GM21367 (cell line): ENCODE results near the gene ZNF783.
"Not testable (repeated sequence)": the region's sequence is repeated elsewhere in the genome, so short reads cannot be mapped to it uniquely, and the experiment has no call there.

Source experiments
- ATAC-seq: cut with Tn5 transposase; IDR thresholded peaks from one replicate; pipeline ENCODE4 v1.9.1; 2021; ENCODE audit not compliant: unreplicated experiment

Gene ZNF783

GRCh38 chr7:149261829-149262617 is at the start of gene ZNF783:
Gene ZNF783 (plus strand): TSS chr7:149262196. CDS start chr7:149262334, 138 bp downstream.
- peak; percentile 81 for ATAC-seq

- no peak for ATAC-seq
These were observed 47.8 kb upstream of the ZNF783 start for GRCh38 chr7:149214020-149214720.

- no peak for ATAC-seq
These were observed 45.6 kb upstream of the ZNF783 start for GRCh38 chr7:149216402-149216801.

- ATAC-seq: no peak
These were observed 44.4 kb upstream of the ZNF783 start for GRCh38 chr7:149217570-149217969.

GRCh38 chr7:149218469-149219420 is 43.3 kb upstream of the ZNF783 start:
- ATAC-seq: no peak

GRCh38 chr7:149220534-149220933 is 41.5 kb upstream of the ZNF783 start:
- no peak for ATAC-seq

- no peak for ATAC-seq
These were observed 38.8 kb upstream of the ZNF783 start for GRCh38 chr7:149223176-149223575.

GRCh38 chr7:149223761-149224160 is 38.2 kb upstream of the ZNF783 start:
- no peak for ATAC-seq

GRCh38 chr7:149224352-149224751 is 37.6 kb upstream of the ZNF783 start:
- ATAC-seq: no peak

- no peak for ATAC-seq
These were observed 36.9 kb upstream of the ZNF783 start for GRCh38 chr7:149225106-149225505.

GRCh38 chr7:149225656-149226055 is 36.3 kb upstream of the ZNF783 start:
- ATAC-seq: no peak

- not testable (repeated sequence) for ATAC-seq
These were observed 35.6 kb upstream of the ZNF783 start for GRCh38 chr7:149226366-149226765.

- ATAC-seq: no peak
These were observed 35.0 kb upstream of the ZNF783 start for GRCh38 chr7:149226840-149227494.

GRCh38 chr7:149228831-149229471 is 33.0 kb upstream of the ZNF783 start:
- ATAC-seq: no peak

GRCh38 chr7:149229526-149229925 is 32.5 kb upstream of the ZNF783 start:
- no peak for ATAC-seq

- ATAC-seq: no peak
These were observed 29.6 kb upstream of the ZNF783 start for GRCh38 chr7:149232362-149232761.

- not testable (repeated sequence) for ATAC-seq
These were observed 28.3 kb upstream of the ZNF783 start for GRCh38 chr7:149233655-149234204.

- no peak for ATAC-seq
These were observed 24.5 kb upstream of the ZNF783 start for GRCh38 chr7:149237502-149237901.

- ATAC-seq: no peak
These were observed 23.9 kb upstream of the ZNF783 start for GRCh38 chr7:149238051-149238450.
